HG03066 (cell line): ENCODE results near the gene FRYL.

Source experiments
- ATAC-seq: cut with Tn5 transposase; IDR thresholded peaks from one replicate; pipeline ENCODE4 v1.9.1; 2021; ENCODE audit warnings: low read depth; ENCODE audit not compliant: unreplicated experiment

FRYL gene

DNA sequence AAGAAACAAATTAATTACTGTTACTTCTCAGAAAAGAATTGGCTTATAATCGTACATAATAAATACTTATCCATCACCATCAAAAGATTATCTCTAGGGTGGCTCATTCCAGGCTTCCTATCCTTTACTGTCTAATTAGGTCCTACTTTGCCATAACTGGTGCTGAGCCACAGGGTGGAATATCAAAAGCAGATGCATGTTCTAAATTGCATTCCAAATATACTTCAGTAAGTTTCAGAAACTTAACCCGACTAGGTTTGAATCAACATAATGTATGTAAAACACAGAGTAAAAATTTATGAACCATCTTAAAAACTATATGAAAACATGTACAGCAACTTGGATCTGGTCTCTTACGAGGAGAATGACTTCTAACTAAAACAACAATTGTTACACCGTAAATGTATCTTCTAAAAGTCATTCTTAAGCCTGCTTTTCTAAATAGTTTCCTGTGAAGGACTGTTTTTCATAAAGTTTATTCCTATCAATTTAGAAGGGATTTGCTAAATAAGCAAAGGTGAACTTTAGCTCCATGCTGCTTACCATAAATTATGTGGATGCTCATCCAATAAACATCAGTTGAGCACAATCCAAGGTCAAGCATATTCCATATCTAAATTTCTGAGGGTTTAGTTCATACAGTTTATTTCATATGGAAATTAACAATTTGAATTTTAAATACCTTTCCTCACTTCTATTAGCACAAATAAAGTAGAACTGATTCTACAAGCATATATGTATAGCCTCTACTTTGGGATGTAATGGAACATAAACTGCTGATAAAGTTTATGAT lies 276.6 kb downstream of the FRYL start:
- no peak for ATAC-seq

- peak; percentile 75 for ATAC-seq
Measured at GRCh38 chr4:48499551-48500066, 280.5 kb downstream of the FRYL start.

DNA sequence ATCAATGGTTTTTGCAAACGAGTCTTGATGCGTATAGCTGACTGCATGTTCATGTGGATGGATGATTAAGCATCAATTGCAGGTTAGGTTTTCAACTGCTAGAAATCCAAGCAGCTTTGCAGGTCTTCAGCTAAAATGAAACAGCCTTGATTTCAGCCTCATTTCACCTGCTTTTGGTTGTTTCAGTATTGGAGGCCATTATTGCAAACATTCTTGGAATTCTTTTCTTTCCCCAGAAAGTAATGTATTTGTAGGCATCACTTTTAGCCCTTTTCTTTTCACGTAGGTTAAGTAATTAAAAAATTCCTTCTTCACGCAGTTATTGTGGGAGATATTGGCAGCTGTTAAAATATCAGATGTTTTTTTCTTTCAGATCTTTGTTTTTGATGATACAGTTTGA lies 281.2 kb downstream of the FRYL start:
- ATAC-seq: no peak

DNA sequence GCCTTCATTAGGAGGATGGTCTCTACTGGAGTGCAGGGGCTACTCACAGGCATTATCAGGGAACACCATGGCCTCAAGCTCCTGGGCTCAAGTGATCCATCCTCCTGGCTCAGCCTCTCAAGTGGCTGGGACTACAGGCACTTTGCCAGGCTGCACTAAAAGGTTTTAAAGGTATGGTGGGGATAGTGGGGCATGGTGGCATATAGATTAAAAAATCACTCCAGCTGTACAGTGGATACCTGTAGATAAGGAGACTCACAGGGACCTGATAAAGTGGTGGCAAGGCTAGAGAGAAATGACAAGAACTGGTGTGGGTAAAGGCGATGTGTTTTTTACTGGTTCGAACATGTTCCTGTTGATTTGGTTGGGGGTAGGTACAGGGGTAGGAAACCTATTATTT lies 284.1 kb downstream of the FRYL start:
- ATAC-seq: no peak

DNA sequence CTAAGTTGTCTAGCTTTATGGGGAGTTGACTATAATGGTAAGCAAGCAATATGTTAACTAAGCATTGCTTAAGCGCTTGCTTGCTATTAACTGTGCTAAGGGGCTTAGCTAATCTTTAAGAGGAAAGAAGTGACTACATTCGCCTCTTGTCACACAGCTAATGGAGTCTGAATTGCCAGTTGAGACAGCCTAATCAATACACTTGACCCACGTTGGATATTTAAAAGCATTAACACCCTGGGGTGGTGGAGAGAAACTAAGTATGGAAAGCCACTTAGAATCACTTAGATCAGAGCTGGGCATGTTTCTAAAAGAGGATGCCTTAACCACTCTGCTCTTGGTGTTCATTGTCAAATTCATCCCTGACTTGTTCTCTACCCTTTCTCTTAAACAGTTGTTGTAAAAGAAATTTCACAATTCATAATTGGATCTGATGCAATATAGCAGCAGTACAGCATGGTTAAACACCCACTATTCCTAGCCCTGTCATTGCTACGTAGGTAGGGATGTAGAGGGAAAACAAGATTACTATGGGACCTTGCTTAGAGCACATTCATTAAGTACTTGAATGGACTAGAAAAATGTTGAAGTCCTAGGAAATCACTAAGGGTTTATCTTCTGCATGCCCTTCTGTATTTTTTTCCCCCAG lies 286.5 kb downstream of the FRYL start:
- no peak for ATAC-seq

GRCh38 chr4:48491514-48492176 lies 288.4 kb downstream of the FRYL start:
- ATAC-seq: no peak

GRCh38 chr4:48490680-48491513 lies 289.2 kb downstream of the FRYL start:
- ATAC-seq: no peak

GRCh38 chr4:48490012-48490679 lies 289.9 kb downstream of the FRYL start, which contains the start of gene ZAR1:
Gene ZAR1, plus strand, starts transcription at chr4:48490252. Its CDS starts 40 bp downstream, at chr4:48490292.
- ATAC-seq: no peak

DNA sequence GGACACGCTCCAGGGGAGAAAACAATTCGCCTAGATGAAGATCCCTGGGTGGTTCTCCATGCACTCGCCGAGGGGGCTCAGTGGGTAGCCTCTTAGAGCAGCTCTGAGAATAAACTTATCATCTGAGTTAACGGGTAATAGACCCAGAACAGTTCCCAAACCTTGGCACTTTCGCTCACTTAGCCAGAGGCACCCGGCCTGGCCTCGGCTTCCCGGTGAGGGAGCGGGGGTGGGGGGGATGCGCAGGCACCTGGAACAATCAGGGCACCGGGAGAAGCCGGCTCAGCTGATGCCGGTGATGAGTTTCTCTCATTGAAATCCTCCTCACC lies 290.4 kb downstream of the FRYL start:
- no peak for ATAC-seq

DNA sequence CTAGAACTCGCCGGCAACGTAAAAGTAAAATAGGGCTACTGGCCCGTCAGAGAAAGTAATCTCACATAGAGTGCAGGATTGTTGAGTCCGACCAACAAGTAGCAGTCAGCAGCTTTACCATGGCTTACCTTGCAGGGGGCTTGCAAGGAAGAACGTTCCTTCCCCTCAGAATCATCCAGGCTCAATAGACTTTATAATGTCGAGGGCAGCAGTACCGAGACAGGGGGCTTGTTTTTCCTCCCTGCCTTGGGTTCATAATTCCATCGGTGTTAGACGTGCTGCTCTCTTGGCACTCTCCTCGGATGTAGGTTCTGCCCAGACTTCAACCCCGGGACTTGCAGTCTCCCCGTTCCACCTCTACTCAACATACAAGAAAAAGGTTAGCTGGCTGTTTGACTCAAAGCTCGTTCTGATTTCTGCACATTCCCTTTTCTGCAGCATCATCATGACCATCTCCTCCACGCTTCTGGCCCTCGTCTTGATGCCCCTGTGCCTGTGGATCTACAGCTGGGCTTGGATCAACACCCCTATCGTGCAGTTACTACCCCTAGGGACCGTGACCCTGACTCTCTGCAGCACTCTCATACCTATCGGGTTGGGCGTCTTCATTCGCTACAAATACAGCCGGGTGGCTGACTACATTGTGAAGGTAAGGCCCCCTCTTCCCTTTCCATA lies 295.4 kb downstream of the FRYL start:
- ATAC-seq: no peak

DNA sequence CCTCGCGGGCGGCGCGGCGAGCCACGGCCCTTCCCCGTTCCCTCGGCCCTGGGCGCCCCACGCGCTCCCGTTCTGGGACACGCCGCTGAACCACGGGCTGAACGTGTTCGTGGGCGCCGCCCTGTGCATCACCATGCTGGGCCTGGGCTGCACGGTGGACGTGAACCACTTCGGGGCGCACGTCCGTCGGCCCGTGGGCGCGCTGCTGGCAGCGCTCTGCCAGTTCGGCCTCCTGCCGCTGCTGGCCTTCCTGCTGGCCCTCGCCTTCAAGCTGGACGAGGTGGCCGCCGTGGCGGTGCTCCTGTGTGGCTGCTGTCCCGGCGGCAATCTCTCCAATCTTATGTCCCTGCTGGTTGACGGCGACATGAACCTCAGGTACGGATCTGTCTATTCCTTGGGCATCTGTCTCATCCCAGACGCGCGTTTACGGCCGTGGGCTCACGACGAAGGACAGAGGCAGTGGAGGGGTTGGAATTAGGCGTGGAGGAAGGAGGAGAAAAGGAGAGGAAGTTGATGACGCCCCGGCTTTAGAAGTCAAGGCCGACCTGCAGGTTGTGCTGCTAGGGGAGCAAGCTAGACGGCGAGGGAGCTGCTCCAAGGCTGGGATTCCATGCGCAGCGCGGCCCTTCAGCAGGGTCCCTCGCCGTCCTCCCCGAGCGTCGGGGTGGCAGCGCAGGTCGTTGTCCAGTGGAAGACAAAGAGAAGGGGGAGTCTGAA lies 296.1 kb downstream of the FRYL start:
- ATAC-seq: no peak

DNA sequence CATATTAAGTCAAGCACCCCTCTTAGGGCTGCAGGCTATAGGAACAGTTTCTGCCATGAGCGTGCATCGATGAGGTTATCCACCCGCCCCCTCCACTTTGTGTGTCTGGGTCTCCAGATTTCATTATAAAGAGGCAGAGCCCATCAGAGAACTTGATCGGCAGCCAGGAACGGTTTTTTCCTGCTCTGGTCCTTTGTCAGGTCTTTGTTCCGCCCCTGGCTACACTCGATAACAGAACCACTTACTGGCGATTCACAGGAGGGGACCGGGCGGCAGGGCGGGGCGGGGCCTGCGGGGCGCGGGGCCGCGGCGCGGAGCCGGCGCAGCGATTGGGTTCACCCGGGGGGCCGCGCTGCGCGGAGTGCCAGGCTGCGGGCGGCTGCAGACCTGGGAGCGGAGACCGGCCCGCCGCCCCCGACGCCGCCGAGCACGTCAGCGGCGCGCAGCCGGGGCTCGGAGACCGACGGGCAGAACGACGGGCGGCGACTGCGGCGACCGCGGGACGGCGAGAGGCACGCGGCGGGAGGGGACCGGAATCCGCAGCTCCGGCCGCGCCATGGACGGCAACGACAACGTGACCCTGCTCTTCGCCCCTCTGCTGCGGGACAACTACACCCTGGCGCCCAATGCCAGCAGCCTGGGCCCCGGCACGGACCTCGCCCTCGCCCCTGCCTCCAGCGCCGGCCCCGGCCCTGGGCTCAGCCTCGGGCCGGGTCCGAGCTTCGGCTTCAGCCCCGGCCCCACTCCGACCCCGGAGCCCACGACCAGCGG lies 296.9 kb downstream of the FRYL start, which contains the start of gene SLC10A4:
SLC10A4 (plus strand) TSS at position 338 of the 771 bp plus-strand sequence; CDS start at position 557, 219 bp downstream.
- ATAC-seq: no peak

DNA sequence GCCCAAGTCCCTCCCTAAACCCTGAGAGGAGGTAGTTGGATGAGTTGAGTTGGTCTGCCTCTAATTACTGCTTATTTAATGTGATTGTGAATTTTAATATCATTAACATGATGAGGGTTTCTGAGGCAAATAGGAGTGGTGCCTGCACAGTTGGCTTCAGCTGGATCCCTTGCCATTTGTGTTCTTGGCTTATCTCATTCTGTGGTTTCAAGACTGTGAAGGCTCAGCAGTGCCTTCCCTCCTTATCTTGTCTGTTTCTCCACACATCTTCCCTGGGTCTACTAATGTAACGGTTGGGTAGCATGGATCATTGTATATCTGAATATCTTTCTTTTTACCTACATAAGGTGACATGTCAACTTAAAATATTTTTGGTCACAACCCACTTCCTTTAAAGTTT lies 298.5 kb downstream of the FRYL start:
- ATAC-seq: no peak

DNA sequence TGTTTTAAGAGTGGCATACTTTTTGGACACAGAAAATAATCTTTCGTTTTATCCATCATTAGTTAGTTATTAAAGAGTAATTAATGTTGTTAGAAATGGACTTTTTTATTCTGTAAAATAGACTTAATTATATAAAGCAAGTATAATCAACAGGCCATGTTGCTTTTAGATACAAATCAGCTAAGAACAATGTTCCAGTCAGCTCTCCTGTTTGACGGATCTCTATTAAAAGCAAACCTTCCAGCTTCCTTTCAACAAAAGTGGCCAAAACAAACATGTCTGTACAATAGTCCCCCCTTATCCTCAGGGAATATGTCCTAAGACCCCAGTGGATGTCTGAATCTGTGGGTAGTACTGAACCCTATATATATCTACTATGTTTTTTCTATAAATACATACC lies 301.8 kb downstream of the FRYL start:
- ATAC-seq: no peak

- ATAC-seq: no peak
Measured at GRCh38 chr4:48475770-48476169, 304.3 kb downstream of the FRYL start.

DNA sequence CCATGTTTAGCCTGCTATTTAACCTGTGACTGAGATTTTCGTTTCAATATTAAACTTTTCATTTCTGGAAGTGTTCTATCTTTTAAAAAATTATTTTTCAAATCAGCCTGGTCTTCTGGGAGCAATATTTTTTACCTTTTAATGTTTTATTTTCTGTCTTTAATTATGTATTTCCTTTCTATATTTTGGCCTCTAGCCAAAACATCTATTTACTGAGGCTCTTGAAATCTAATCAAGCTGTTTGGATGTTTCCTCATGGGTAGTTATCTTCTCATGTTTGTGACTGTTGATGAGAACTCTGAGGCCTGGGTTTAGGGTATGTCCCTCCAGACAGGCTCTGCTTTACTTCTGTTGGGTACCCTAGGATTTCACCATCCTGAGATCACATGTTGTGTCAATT lies 307.3 kb downstream of the FRYL start:
- no peak for ATAC-seq

DNA sequence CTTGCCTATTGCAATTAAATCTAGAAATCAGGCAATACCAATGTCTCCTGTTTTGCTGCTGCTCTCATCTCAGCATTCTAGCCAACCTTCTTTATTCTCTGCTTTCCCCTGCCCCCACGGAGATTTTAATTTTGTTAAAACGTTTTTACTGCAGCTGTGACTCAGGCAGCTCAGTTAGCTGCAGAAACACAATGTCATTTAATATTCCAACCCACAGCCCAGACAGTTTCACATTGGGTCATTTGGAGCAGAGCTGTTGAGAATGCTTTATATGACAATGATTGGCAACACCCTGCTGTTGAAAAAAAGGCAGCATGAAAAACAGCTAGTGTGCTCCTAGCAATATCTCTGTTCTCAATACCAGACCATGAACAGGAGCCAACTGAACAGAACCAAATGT lies 309.5 kb downstream of the FRYL start:
- ATAC-seq: no peak

- ATAC-seq: no peak
Measured at GRCh38 chr4:48470137-48470536, 309.9 kb downstream of the FRYL start.
